AG08395 (cell line): ENCODE results near the gene IPCEF1.

Source experiments
- DNase-seq: peaks from one replicate; pipeline ENCODE4 v3.0.0; 2012; ENCODE audit warnings: mixed read lengths, low spot score

IPCEF1 gene

DNA sequence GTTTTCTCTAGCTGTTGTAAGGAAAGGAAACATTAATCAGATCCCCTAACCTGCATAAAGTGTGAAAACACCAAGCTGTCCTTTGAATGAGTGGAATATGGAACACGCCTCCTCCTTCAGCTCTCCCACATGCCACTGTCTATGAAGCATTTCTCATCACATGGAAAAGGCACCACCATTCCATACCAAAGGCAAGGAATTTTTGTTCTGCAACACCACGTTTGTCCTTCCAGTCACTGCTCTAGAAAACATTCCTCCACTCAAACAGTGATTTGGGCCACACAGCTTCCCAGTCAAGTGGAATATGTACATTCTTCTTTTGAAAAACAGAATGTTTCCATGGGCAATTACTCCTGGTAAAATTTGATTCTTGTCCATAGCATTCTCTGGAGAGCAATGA, 197.5 kb downstream of the IPCEF1 start:
- no peak for DNase-seq

DNA sequence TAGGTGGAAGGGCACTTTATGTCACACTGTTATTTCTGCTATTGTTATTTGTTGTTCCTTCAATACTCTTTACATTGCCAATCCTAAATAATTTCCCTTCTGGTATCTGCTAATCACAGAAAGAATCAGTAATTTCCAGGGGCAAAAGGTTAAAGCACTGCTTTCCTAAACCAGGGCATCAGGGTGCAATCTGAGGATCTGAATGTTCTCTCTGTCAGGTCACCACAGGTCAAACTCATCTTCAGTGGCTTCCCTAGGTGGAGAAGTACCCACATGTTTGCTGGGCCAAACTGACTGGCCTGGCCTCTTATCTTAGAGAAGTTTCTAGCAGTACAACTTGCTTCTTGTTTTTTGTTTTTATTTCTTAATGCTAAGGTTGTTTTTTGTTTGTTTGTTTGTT, 198.9 kb downstream of the IPCEF1 start:
- DNase-seq, result no peak

- DNase-seq, result no peak
Measured at GRCh38 chr6:154157082-154157481, 199.5 kb downstream of the IPCEF1 start.

GRCh38 chr6:154156135-154156896, 200.3 kb downstream of the IPCEF1 start:
- peak; percentile 30 for DNase-seq

GRCh38 chr6:154154389-154154967, 202.1 kb downstream of the IPCEF1 start:
- DNase-seq, result peak; percentile 33

DNA sequence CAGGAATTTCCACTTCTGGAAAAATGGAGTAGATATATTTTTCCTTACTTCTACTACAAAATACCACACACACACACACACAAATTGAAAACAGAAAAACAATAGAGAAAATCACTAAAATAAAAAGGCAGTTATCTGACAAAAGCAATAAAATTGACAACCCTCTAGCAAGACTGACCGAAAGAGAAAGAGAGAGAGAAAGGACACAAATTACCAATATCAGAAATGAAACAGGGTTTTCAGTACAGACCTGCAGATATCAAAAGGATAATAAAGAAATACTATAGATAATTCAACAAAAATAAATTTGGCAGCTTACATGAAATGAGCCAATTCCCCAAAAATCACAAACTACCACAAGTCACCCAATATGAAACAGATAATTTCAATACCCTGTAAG, 212.8 kb downstream of the IPCEF1 start:
- DNase-seq, result no peak

DNA sequence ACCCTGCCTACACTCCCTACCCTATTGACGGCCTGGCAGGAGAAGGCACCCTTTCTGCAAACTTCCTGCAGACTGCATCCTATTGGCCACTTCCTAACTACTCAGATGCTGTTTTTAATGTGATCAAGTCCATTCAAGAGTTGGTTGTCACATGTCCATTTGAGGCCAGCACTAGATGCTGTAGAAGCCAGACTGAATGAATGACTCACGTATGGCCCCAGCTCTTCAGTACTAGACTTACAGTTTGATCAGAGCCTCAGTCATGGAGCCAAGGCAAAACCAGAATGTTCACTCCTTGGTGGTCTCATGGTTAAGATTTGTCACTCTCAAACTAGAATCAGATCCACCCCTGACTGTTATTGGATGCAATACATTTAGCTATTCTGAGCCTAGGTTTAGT, 215.9 kb downstream of the IPCEF1 start:
- DNase-seq, result no peak

GRCh38 chr6:154139892-154140291, 216.7 kb downstream of the IPCEF1 start:
- DNase-seq, result no peak

- DNase-seq, result no peak
Measured at GRCh38 chr6:154138793-154139192, 217.8 kb downstream of the IPCEF1 start.

DNA sequence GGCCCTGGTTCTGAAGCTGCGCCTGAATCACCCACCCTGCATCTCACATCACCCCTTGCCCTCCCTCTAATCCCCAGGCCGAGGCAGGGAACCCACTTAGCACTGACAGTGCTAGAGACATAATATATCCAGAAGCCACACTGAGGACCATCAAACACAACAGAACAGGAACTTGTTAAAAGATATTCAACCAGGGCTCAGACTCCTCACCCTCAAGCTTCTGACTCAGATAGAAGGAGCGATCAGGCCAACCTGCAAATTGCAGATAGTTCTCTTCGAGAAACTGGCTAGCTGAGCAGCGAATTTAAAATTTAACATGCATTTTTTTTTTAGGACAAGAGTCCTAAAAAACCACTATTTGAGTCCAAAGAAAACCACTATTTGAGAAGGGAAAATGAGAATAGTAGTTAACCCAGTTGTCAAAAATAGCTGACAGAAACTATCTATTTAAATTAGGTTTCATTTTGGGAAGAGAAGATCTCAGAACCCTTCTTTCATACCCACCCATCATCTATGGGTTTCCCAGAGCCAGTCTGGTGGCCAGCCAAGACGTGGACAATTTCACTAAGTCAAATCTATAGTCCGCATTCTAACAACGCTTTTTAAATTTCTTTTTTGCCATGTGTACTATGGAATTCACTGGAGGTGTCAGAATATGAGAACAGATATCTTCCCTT, 222.0 kb downstream of the IPCEF1 start:
- DNase-seq, result no peak

DNA sequence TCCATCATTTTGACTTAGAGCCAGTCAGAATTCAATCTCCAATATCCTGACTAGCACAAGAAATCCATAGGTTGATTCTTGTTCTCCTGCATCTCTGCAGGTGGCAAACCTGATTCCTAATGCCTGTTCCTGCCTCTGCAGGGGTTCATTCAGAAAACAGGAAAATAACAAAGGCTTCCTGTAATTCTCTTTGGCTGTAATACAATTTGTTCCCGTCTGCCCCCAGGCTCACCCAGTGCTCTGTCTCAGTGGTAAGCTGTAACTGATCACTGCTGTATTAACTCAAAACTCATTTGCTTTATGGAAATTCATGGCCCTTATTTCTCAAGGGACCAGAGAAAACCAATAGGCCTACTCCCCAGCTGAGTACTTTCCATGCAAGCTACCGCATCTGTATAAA, 228.9 kb downstream of the IPCEF1 start:
- DNase-seq, result no peak

GRCh38 chr6:154125421-154125820, 231.2 kb downstream of the IPCEF1 start:
- DNase-seq, result no peak

DNA sequence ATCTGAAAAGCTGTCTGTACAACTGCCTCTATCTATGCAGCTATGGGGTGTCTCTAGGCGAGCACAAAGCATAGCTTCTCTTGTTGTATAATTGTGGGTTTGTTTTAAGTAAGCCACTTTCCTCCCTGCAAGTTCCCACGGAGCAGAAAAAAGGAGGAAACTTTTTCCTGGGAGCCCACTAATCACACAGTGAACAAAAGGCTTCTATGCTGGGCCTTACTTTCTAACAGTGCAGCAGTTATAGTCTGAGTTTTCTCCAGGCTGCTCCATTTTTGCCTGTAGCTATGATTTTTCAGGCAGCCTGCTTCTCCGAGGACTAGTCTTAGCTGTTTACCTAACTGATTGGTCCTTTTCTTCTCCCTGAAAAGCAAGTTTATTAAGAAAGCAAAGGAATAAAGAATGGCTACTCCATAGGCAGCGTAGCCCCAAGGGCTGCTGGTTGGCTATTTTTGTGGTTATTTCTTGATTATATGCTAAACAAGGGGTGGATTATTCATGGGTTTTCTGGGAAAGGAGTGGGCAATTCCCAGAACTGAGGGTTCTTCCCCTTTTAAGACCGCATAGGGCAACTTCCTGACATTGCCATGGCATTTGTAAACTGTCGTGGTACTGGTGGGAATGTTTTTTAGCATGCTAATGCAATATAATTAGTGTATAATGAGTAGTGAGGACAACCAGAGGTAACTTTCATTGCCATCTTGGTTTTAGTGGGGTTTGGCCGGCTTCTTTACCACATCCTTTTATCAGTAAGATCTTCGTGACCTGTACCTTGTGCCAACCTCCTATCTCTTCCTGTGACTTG, 233.2 kb downstream of the IPCEF1 start:
- no peak for DNase-seq

- no peak for DNase-seq
Measured at GRCh38 chr6:154122195-154122925, 234.2 kb downstream of the IPCEF1 start.

GRCh38 chr6:154117485-154117884, 239.1 kb downstream of the IPCEF1 start:
- DNase-seq, result no peak

DNA sequence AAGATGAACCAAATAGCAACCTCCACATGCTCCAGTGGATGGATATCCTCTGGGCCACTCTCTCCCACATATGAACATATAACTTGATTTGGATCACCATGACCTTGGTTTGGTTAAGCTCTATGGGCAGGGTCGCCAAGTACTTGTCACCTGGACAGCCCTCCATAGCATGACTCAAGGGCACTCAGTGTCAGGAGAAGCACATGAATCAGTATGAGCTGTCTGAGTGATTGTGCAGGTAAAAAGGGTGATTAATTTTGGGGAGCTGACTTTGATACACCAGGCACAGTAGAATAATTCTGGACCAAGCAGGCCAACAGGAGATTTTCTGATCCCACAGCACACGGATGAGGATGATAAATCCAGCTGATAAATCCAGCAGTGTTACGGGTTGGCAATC, 243.2 kb downstream of the IPCEF1 start:
- DNase-seq, result no peak

DNA sequence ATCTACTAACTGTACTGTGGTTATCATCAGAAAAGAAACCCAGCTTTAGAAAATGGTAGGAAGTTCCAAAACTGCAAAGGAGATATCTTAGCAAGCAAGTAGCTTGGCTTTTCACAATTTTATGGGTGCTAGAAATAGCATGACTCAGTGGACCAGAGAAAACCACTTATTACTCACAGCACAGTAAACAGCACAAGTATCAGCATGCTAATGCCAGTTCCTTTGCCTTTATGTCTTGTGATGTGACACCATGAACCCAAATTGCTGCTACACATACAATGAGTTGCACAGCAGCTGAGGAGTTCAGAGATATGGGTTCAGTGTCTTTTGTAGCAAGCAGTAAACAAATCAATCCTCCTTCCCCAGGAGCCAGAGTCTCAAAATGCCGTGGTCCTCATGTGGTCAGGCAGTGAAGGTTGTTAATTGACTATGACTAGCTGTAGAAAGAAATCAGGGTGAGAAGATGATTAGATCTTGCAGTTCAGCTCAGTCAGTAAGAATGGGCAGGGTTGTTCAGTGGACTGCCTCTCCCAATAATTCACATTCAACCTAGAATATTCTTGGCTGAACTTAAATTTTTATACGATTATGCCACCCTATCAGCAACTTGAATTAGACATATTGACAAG, 244.3 kb downstream of the IPCEF1 start:
- DNase-seq, result no peak

DNA sequence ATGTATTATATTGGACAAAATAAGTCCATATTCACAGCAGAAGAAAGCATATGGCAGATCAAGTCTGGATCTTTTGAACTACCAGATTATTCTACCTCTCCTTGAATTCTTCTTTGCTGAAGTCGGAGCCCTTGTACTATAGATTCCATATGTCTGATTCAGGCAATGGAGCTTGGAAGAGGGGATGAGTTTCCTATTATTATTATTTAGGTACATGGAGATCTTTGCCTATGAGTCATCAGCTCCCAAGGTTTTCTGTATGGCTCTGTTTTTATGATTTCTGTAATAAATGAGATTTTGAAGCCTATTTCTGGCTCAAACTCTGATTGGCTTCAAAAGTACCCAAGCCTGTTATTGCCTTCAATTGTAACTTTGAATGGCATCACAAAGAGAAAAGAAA, 245.6 kb downstream of the IPCEF1 start:
- DNase-seq, result no peak

DNA sequence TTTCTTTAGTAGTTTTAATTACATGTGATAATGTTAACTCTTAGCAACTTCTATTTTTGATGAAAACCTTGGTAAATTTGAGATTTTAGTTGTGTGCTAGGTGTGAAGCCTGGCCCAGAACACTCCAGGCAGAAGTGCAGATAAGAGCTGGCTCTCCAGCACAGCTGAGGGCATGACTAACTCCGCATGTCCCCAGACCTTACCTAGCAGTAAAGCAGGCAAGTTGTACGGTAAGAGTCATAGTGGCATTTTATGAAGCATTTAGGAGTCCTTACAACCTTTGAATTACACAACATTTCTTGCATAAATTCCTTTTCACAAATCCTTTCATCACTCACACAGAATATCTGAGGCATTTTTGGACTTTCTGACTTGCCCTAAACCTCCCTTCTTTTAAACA, 250.4 kb downstream of the IPCEF1 start:
- no peak for DNase-seq
